ENCODE measurements around the gene NDUFB7. TPM values are rescaled to one million over a fixed set of nuclear protein-coding genes. Genes with fewer than 3 reads are reported as not detected.
"Not testable (repeated sequence)": the region's sequence is repeated elsewhere in the genome, so short reads cannot be mapped to it uniquely, and the experiment has no call there.

Gene NDUFB7
- total RNA-seq, 6 experiments from 2014 or later: 81.7 to 275 (median 112) TPM

DNA sequence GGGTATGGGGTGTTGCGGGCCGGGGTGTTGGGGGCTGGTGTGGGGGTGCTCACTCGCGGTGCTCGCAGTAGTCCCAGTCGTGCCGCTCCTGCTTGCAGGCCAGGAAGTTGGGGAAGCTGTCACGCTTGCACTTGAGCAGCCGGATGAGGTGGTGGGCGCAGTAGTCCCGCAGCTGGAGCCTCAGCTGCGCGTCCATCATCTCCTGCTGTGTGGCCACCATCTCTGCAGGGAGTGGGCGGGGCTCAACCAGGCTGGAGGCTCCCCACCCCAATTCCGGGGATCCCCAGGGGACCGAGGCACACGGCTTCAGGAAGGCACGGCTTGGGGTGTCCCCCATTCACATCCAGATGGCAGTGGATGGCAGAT, 5.2 kb downstream of the NDUFB7 start:
- peaks cover 0 to 8% (median 4%) of the 10 kb centered on the region in 4 donors for H3K4me1 ChIP-seq
- intact Hi-C loops (cut with DNase I): no loop called here
- no peaks in the 10 kb centered on the region for H3K27me3 ChIP-seq
- no peak overlapping the region for H3K27ac ChIP-seq
- no peak overlapping the region for H3K4me3 ChIP-seq
- H3K9me3 ChIP-seq: no peaks in the 10 kb centered on the region
- no CpG with 5 or more reads among the region's 18 CpGs for WGBS (ENCODE audit: insufficient coverage, low coverage, low lambda C conversion rate, missing lambda C conversion rate)
- no peak for TF ChIP-seq POLR2A (IDR thresholded peaks at IDR 0.05)
- TF ChIP-seq, protein P1, sequence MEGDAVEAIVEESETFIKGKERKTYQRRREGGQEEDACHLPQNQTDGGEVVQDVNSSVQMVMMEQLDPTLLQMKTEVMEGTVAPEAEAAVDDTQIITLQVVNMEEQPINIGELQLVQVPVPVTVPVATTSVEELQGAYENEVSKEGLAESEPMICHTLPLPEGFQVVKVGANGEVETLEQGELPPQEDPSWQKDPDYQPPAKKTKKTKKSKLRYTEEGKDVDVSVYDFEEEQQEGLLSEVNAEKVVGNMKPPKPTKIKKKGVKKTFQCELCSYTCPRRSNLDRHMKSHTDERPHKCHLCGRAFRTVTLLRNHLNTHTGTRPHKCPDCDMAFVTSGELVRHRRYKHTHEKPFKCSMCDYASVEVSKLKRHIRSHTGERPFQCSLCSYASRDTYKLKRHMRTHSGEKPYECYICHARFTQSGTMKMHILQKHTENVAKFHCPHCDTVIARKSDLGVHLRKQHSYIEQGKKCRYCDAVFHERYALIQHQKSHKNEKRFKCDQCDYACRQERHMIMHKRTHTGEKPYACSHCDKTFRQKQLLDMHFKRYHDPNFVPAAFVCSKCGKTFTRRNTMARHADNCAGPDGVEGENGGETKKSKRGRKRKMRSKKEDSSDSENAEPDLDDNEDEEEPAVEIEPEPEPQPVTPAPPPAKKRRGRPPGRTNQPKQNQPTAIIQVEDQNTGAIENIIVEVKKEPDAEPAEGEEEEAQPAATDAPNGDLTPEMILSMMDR (IDR thresholded peaks at IDR 0.05): no peak
- ATAC-seq: no peak
- DNase-seq: no peak
- peaks cover 0 to 16% (median 0%) of the 10 kb centered on the region in 4 donors for H3K36me3 ChIP-seq

DNA sequence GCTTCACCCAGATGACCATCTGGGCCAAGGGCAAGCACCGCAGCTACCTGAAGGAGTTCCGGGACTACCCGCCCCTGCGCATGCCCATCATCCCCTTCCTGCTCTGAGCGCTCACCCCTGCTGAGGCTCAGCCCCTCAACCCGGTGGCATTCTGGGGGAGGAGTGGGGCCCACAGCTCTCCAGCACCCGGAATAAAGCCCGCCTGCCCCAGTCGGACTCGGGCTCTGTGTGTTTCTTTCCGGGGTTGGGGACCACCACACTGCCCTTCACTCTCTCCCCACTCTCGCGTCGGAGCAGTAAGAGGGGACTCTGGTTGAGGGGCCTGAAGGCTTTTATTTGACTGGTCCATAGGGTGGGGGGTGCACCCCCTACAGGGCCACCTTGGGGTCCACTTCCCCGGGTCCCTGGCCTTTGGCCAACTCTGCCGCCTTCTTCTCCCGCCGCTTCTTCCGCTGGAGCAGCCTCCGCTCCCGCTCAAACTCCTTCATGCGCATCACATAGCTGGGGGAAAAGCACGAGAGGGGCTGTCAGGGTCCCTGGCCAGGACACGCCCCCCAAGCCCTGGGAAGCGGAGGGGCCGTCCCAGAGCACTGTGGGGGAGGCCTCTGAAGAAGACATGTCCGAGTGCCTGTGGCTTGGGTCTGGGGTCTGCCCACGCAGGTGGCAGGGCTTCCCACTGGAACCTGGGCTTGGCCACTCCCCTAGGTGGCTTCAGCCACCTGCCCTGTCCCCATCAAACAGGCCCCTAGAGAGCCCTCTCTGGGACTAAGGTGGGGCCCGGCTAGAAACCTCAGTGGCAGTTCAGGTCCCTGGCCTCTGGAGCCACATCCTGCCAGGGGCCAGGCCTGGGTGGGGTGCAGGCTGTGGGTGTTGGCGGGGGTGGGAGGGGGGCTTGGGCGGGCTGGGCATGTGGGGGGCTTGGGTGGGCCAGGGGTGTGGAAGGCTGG, 5.8 kb downstream of the NDUFB7 start:
- no peak for TF ChIP-seq POLR2A (IDR thresholded peaks at IDR 0.05)
- TF ChIP-seq, protein P1 (IDR thresholded peaks at IDR 0.05): no peak
- peaks cover 0 to 16% (median 0%) of the 10 kb centered on the region in 4 donors for H3K36me3 ChIP-seq
- H3K27ac ChIP-seq: no peak overlapping the region
- ATAC-seq (no peak), DNase-seq (no peak)
- no peak overlapping the region for H3K4me3 ChIP-seq
- no peaks in the 10 kb centered on the region for H3K27me3 ChIP-seq
- H3K9me3 ChIP-seq: no peaks in the 10 kb centered on the region
- intact Hi-C loops (cut with DNase I): no loop called here
- WGBS (ENCODE audit: insufficient coverage, low coverage, low lambda C conversion rate, missing lambda C conversion rate): 80% methylated on average over 2 of the region's 31 CpGs
- H3K4me1 ChIP-seq: peaks cover 0 to 6% (median 3%) of the 10 kb centered on the region in 4 donors

DNA sequence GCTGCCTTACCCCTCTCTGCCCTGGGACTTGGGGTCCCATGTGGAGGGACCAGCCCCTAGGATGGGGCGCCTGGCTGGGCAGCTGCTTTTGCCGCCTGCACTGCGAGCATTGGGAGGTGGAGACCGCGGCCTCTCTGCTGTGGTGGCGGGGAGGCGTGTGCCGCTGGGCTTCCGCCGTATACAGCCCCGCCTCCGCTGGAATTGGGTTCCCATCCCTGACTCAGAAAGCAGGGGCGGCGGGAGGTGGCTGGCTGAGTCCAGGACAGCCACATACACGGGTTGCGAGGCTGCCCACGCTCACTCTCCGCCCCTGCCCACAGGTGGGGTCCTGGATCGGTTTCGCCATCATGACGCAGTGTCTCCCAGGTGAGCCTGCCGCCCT, 6.6 kb downstream of the NDUFB7 start:
- Histone ChIP-seq H3K4me3 (no peak overlapping the region), H3K36me3 (peaks cover 0 to 16% (median 0%) of the 10 kb centered on the region in 4 donors), H3K9me3 (no peaks in the 10 kb centered on the region), H3K27ac (no peak overlapping the region), H3K27me3 (no peaks in the 10 kb centered on the region), H3K4me1 (peaks cover 0 to 5% (median 0%) of the 10 kb centered on the region in 4 donors)
- DNase-seq (no peak), ATAC-seq (no peak)
- TF ChIP-seq, protein P1 (IDR thresholded peaks at IDR 0.05): no peak
- TF ChIP-seq POLR2A (IDR thresholded peaks at IDR 0.05): no peak
- intact Hi-C loops (cut with DNase I): no loop called here
- 91% methylated on average over 7 of the region's 22 CpGs for WGBS (ENCODE audit: insufficient coverage, low coverage, low lambda C conversion rate, missing lambda C conversion rate)

DNA sequence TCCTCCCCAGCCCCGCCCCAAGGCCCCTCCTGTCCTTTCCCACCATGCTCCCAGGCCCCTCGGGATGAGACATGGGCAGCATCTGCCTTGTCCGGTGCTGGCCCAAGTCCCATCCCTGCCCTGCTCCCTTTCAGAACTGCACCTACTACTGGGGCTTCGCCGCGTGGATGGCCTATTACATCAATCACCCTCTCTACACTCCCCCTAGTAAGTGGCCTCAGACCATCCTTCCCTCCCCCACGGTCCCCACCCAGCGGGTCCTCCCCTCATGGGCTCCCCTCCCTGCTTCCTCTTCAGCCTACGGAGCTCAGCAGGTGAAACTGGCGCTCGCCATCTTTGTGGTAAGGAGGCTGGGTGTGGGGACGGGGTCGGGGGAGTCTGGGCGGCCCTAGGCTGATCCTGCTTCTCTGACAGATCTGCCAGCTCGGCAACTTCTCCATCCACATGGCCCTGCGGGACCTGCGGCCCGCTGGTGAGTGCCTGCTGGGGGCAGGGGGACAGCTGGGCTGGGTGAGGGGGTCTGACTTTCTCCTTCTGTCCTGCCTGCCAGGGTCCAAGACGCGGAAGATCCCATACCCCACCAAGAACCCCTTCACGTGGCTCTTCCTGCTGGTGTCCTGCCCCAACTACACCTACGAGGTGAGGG, 7.1 kb downstream of the NDUFB7 start:
- DNase-seq; H3K4me1 ChIP-seq; H3K9me3 ChIP-seq; ATAC-seq; intact Hi-C loops (cut with DNase I); H3K4me3 ChIP-seq; H3K27ac ChIP-seq; H3K27me3 ChIP-seq: not testable (repeated sequence)
- H3K36me3 ChIP-seq: peaks cover 0 to 16% (median 0%) of the 10 kb centered on the region in 4 donors
- WGBS (ENCODE audit: insufficient coverage, low coverage, low lambda C conversion rate, missing lambda C conversion rate): 84% methylated on average over 13 of the region's 22 CpGs
